H9 (cell line): ENCODE measurements around the gene REG3G. TPM values are rescaled to one million over a fixed set of nuclear protein-coding genes. Genes with fewer than 3 reads are reported as not detected.

Experiments used
- DNase-seq: peaks from one replicate; pipeline ENCODE4 v3.0.0-alpha.2; 2017
- H2AFZ ChIP-seq: one replicate; pipeline ENCODE4 v1.6.1; 2013; ENCODE audit warnings: mild to moderate bottlenecking, low read length, control low read depth, moderate library complexity
- H2AK5ac ChIP-seq: 2 replicates; pipeline ENCODE4 v1.6.1; 2013; ENCODE audit warnings: low read length, control low read depth, mixed read lengths; ENCODE audit not compliant: insufficient read length
- H2BK120ac ChIP-seq: one replicate; pipeline ENCODE4 v1.6.1; 2013; ENCODE audit warnings: low read depth, mild to moderate bottlenecking, low read length, control low read depth, inconsistent platforms; ENCODE audit not compliant: poor library complexity, severe bottlenecking
- H2BK12ac ChIP-seq: 2 replicates; pipeline ENCODE4 v1.6.1; 2013; ENCODE audit warnings: low read length, control low read depth, mixed read lengths, low read depth; ENCODE audit not compliant: insufficient read length
- H2BK15ac ChIP-seq: 2 replicates; pipeline ENCODE4 v1.6.1; 2013; ENCODE audit warnings: low read depth, low read length, control low read depth
- H2BK20ac ChIP-seq: one replicate; pipeline ENCODE4 v1.6.1; 2013; ENCODE audit warnings: low read depth, mild to moderate bottlenecking, low read length, control low read depth, inconsistent platforms; ENCODE audit not compliant: poor library complexity, severe bottlenecking
- H2BK5ac ChIP-seq: 2 replicates; pipeline ENCODE4 v1.6.1; 2013; ENCODE audit warnings: low read length, control low read depth, mixed read lengths; ENCODE audit not compliant: insufficient read length
- H3K14ac ChIP-seq: 2 replicates; pipeline ENCODE4 v1.6.1; 2013; ENCODE audit warnings: low read length, control low read depth; ENCODE audit not compliant: insufficient read depth
- H3K18ac ChIP-seq: 2 replicates; pipeline ENCODE4 v1.6.1; 2013; ENCODE audit warnings: low read depth, mild to moderate bottlenecking, mixed read lengths, low read length, control low read depth; ENCODE audit not compliant: insufficient read length
- H3K23ac ChIP-seq: 2 replicates; pipeline ENCODE4 v1.6.1; 2013; ENCODE audit warnings: low read length, control low read depth, mixed read lengths, low read depth; ENCODE audit not compliant: insufficient read length
- H3K23me2 ChIP-seq: 2 replicates; pipeline ENCODE4 v1.6.1; 2013; ENCODE audit warnings: low read depth, mild to moderate bottlenecking, mixed read lengths, low read length, control low read depth; ENCODE audit not compliant: insufficient read length, poor library complexity, severe bottlenecking
- H3K27ac ChIP-seq: 2 replicates; pipeline ENCODE4 v1.5.1; 2013; ENCODE audit warnings: low read length, control low read depth, mixed read lengths, low read depth; ENCODE audit not compliant: insufficient read length
- H3K27me3 ChIP-seq: 2 replicates; pipeline ENCODE4 v1.6.1; 2013; ENCODE audit warnings: low read length, control low read depth, inconsistent platforms; ENCODE audit not compliant: insufficient read depth
- H3K4ac ChIP-seq: 2 replicates; pipeline ENCODE4 v1.6.1; 2013; ENCODE audit warnings: low read depth, mild to moderate bottlenecking, control low read depth, inconsistent platforms, low read length, moderate library complexity
- H3K4me1 ChIP-seq: 2 replicates; pipeline ENCODE4 v1.6.1; 2013; ENCODE audit warnings: low read length, control low read depth, inconsistent platforms; ENCODE audit not compliant: insufficient read depth
- H3K4me2 ChIP-seq: 2 replicates; pipeline ENCODE4 v1.6.1; 2013; ENCODE audit warnings: low read length, control low read depth, mixed read lengths; ENCODE audit not compliant: insufficient read length, insufficient read depth
- H3K56ac ChIP-seq: 2 replicates; pipeline ENCODE4 v1.6.1; 2013; ENCODE audit warnings: low read depth, mild to moderate bottlenecking, mixed read lengths, low read length, control low read depth; ENCODE audit not compliant: insufficient read length
- H3K79me1 ChIP-seq: 2 replicates; pipeline ENCODE4 v1.6.1; 2013; ENCODE audit warnings: low read depth, mild to moderate bottlenecking, moderate library complexity, low read length, control low read depth, inconsistent platforms; ENCODE audit not compliant: insufficient read depth, poor library complexity, severe bottlenecking
- H3K79me2 ChIP-seq: 2 replicates; pipeline ENCODE4 v1.6.1; 2013; ENCODE audit warnings: low read length, control low read depth, inconsistent platforms; ENCODE audit not compliant: insufficient read depth
- H3K9ac ChIP-seq: 2 replicates; pipeline ENCODE4 v1.6.1; 2013; ENCODE audit warnings: low read length, control low read depth, mixed read lengths; ENCODE audit not compliant: insufficient read length; ENCODE audit errors: extremely low read depth
- H3K9me3 ChIP-seq: one replicate; pipeline ENCODE4 v1.6.1; 2013; ENCODE audit warnings: low read depth, low read length, inconsistent platforms; ENCODE audit not compliant: control insufficient read depth
- H3T11ph ChIP-seq: one replicate; pipeline ENCODE4 v1.6.1; 2013; ENCODE audit warnings: mild to moderate bottlenecking, low read length, control low read depth, inconsistent platforms
- H4K20me1 ChIP-seq: one replicate; pipeline ENCODE4 v1.6.1; 2013; ENCODE audit not compliant: control insufficient read depth, insufficient read length, insufficient read depth
- H4K5ac ChIP-seq: 2 replicates; pipeline ENCODE4 v1.6.1; 2013; ENCODE audit warnings: low read depth, mild to moderate bottlenecking, mixed read lengths, low read length, control low read depth; ENCODE audit not compliant: insufficient read length
- H4K8ac ChIP-seq: replicated peaks from 2 replicates; pipeline ENCODE4 v1.6.1; 2013; ENCODE audit warnings: low read length, control low read depth, mixed read lengths, low read depth; ENCODE audit not compliant: insufficient read length
- H4K91ac ChIP-seq: 2 replicates; pipeline ENCODE4 v1.6.1; 2013; ENCODE audit warnings: low read depth, mild to moderate bottlenecking, moderate library complexity, mixed read lengths, low read length, control low read depth; ENCODE audit not compliant: insufficient read length
- H3K27ac Mint-ChIP-seq, 3 experiments: 2 replicates in 2 of 3; 3 replicates in 1 of 3; pipeline ENCODE4 v1.8.0; 2020 to 2021; ENCODE audit warnings: mixed read lengths in 3 of 3, mild to moderate bottlenecking in 1 of 3, moderate library complexity in 1 of 3
- H3K27me3 Mint-ChIP-seq: 2 replicates; pipeline ENCODE4 v1.8.0; 2021; ENCODE audit warnings: low read depth, mild to moderate bottlenecking, moderate library complexity, mixed read lengths
- H3K36me3 Mint-ChIP-seq, 3 experiments: 2 replicates in 2 of 3; 3 replicates in 1 of 3; pipeline ENCODE4 v1.8.0; 2020 to 2021; ENCODE audit warnings: low read depth in 3 of 3, mixed read lengths in 3 of 3; ENCODE audit not compliant: insufficient read depth in 1 of 3
- H3K4me1 Mint-ChIP-seq, 2 experiments: 2 replicates each; pipeline ENCODE4 v1.8.0; 2020; ENCODE audit warnings: mixed read lengths in 2 of 2
- H3K4me3 Mint-ChIP-seq, 2 experiments: 2 replicates in 1 of 2; 3 replicates in 1 of 2; pipeline ENCODE4 v1.8.0; 2020 to 2021; ENCODE audit warnings: mild to moderate bottlenecking in 2 of 2, mixed read lengths in 2 of 2, moderate library complexity in 1 of 2
- H3K9me3 Mint-ChIP-seq, 2 experiments: 2 replicates in 1 of 2; 3 replicates in 1 of 2; pipeline ENCODE4 v1.8.0; 2020; ENCODE audit warnings: mild to moderate bottlenecking in 2 of 2, mixed read lengths in 2 of 2, moderate library complexity in 1 of 2
- WGBS: extraction: QIAGEN DNeasy Blood & Tissue Kit; methylation state at CpG from one replicate; pipeline ENCODE4 v1.1.7; 2013; ENCODE audit warnings: missing lambda C conversion rate, low lambda C conversion rate, mixed read lengths; ENCODE audit not compliant: insufficient read length; ENCODE audit errors: extremely low coverage; 5-methylcytosine and 5-hydroxymethylcytosine counted together
- total RNA-seq: library from RNA; stranded (reverse); gene quantifications from 2 replicates; pipeline ENCODE4 v1.2.1, GENCODE V29; 2021
- TF ChIP-seq, protein P1 (sequence below): fragments of 200-600 bp; sonication (generic); conservative IDR thresholded peaks from 3 replicates; pipeline ENCODE4 v1.8.0; 2021; ENCODE audit warnings: antibody characterized with exemption, mild to moderate bottlenecking

REG3G gene
- total RNA-seq, 1 experiment from 2014 or later = not detected

DNA sequence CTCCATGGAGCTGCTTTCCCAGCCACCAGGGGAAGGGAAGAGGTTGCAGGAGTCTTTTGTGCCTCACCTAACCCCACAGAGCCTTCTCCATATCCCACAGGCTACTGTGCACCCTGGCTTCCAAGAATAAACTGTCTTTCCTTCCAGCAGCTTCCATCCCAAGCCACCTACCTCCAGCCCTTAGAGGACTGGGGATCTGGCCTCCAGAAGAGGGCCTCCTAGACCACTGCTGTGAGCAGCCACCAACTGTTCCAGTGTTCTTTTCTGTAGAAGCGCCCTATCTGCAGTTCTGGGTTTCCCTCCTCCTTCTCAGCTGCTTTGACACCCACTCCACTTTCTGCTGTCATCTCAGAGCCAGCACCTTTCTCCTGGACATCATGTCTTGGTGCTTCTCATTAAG is 30.7 kb upstream of the REG3G start:
- H2BK5ac ChIP-seq = no peak overlapping the region
- peaks cover 8% of the 10 kb centered on the region for H3K23me2 ChIP-seq
- H3K27ac Mint-ChIP-seq = no peak overlapping the region
- no peak overlapping the region for H3K14ac ChIP-seq
- no peak overlapping the region for H3K27ac ChIP-seq
- peaks cover 59% of the 10 kb centered on the region for H3K27me3 Mint-ChIP-seq
- no peak overlapping the region for H4K91ac ChIP-seq
- no CpG with 5 or more reads among the region's 1 CpG for WGBS
- no peaks in the 10 kb centered on the region for H3K79me1 ChIP-seq
- no peaks in the 10 kb centered on the region for H3K79me2 ChIP-seq
- H3K23ac ChIP-seq = no peak overlapping the region
- H4K8ac ChIP-seq = no peak overlapping the region
- TF ChIP-seq, protein P1, sequence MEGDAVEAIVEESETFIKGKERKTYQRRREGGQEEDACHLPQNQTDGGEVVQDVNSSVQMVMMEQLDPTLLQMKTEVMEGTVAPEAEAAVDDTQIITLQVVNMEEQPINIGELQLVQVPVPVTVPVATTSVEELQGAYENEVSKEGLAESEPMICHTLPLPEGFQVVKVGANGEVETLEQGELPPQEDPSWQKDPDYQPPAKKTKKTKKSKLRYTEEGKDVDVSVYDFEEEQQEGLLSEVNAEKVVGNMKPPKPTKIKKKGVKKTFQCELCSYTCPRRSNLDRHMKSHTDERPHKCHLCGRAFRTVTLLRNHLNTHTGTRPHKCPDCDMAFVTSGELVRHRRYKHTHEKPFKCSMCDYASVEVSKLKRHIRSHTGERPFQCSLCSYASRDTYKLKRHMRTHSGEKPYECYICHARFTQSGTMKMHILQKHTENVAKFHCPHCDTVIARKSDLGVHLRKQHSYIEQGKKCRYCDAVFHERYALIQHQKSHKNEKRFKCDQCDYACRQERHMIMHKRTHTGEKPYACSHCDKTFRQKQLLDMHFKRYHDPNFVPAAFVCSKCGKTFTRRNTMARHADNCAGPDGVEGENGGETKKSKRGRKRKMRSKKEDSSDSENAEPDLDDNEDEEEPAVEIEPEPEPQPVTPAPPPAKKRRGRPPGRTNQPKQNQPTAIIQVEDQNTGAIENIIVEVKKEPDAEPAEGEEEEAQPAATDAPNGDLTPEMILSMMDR = no peak
- no peak overlapping the region for H3T11ph ChIP-seq
- H2AFZ ChIP-seq = no peak overlapping the region
- no peak overlapping the region for H2AK5ac ChIP-seq
- H2BK120ac ChIP-seq = no peak overlapping the region
- no peak overlapping the region for H4K5ac ChIP-seq
- H3K4ac ChIP-seq = no peak overlapping the region
- H3K4me3 Mint-ChIP-seq = no peak overlapping the region
- no peaks in the 10 kb centered on the region for H3K9me3 ChIP-seq
- no peaks in the 10 kb centered on the region for H3K9me3 Mint-ChIP-seq
- H3K4me2 ChIP-seq = no peak overlapping the region
- H3K56ac ChIP-seq = no peak overlapping the region
- H3K27me3 ChIP-seq = peaks cover 18% of the 10 kb centered on the region; the same call in 1 of the 2 replicates
- H2BK12ac ChIP-seq = no peak overlapping the region
- H3K9ac ChIP-seq = no peak overlapping the region
- no peaks in the 10 kb centered on the region for H4K20me1 ChIP-seq
- no peaks in the 10 kb centered on the region; a peak in 1 of 7 replicates for H3K36me3 Mint-ChIP-seq
- no peak for DNase-seq
- no peak overlapping the region for H2BK15ac ChIP-seq
- H2BK20ac ChIP-seq = no peak overlapping the region
- H3K18ac ChIP-seq = no peak overlapping the region
- H3K4me1 Mint-ChIP-seq = peaks cover 12 to 14% of the 10 kb centered on the region in 2 experiments
- no peaks in the 10 kb centered on the region for H3K4me1 ChIP-seq
